Femur (tissue), 1 donor: ENCODE measurements around the gene DENND4C.
"Not testable (repeated sequence)": the region's sequence is repeated elsewhere in the genome, so short reads cannot be mapped to it uniquely, and the experiment has no call there.

ENCODE experiments used
- DNase-seq: peaks from one replicate; pipeline ENCODE4 v3.0.0-alpha.2; 2017

Gene DENND4C

GRCh38 chr9:19230355-19231125 lies at the start of gene DENND4C:
Gene DENND4C, plus strand, starts transcription at chr9:19230693. Its CDS starts 45,482 bp downstream, at chr9:19276175.
- peak; percentile 93 for DNase-seq

GRCh38 chr9:19180991-19181390 lies 49.5 kb upstream of the DENND4C start:
- no peak for DNase-seq

GRCh38 chr9:19181561-19181960 lies 48.9 kb upstream of the DENND4C start:
- no peak for DNase-seq

GRCh38 chr9:19184144-19184917 lies 46.2 kb upstream of the DENND4C start:
- peak; percentile 79 for DNase-seq

GRCh38 chr9:19185191-19185590 lies 45.3 kb upstream of the DENND4C start:
- no peak for DNase-seq

- DNase-seq: no peak
These were observed 44.3 kb upstream of the DENND4C start for GRCh38 chr9:19186232-19186631.

- no peak for DNase-seq
These were observed 41.7 kb upstream of the DENND4C start for GRCh38 chr9:19188771-19189170.

- DNase-seq: no peak
These were observed 38.1 kb upstream of the DENND4C start for GRCh38 chr9:19192202-19193028.

- no peak for DNase-seq
These were observed 37.5 kb upstream of the DENND4C start for GRCh38 chr9:19193029-19193324.

GRCh38 chr9:19193358-19193973 lies 37.0 kb upstream of the DENND4C start:
- not testable (repeated sequence) for DNase-seq

- no peak for DNase-seq
These were observed 32.1 kb upstream of the DENND4C start for GRCh38 chr9:19198406-19198805.

GRCh38 chr9:19199012-19199411 lies 31.5 kb upstream of the DENND4C start:
- DNase-seq: no peak

- peak; percentile 33 for DNase-seq
These were observed 30.3 kb upstream of the DENND4C start for GRCh38 chr9:19200229-19200628.

- no peak for DNase-seq
These were observed 28.3 kb upstream of the DENND4C start for GRCh38 chr9:19201899-19202891.

GRCh38 chr9:19203058-19203457 lies 27.4 kb upstream of the DENND4C start:
- DNase-seq: no peak

- no peak for DNase-seq
These were observed 21.8 kb upstream of the DENND4C start for GRCh38 chr9:19208653-19209052.

GRCh38 chr9:19209188-19209587 lies 21.3 kb upstream of the DENND4C start:
- no peak for DNase-seq

- DNase-seq: no peak
These were observed 16.7 kb upstream of the DENND4C start for GRCh38 chr9:19213823-19214222.

GRCh38 chr9:19216466-19216865 lies 14.0 kb upstream of the DENND4C start:
- no peak for DNase-seq

- DNase-seq: no peak
These were observed 9.2 kb upstream of the DENND4C start for GRCh38 chr9:19221326-19221725.

GRCh38 chr9:19223724-19224123 lies 6.8 kb upstream of the DENND4C start:
- no peak for DNase-seq

GRCh38 chr9:19224563-19224962 lies 5.9 kb upstream of the DENND4C start:
- DNase-seq: no peak
